Mucosa of gallbladder (tissue), 1 donor: ENCODE measurements around the gene ZNF800. TPM values are rescaled to one million over a fixed set of nuclear protein-coding genes. Genes with fewer than 3 reads are reported as not detected.

Source experiments
- DNase-seq: peaks from one replicate; pipeline ENCODE4 v3.0.0-alpha.2; 2020; ENCODE audit warnings: low spot score
- total RNA-seq: library from RNA; stranded (reverse); gene quantifications from one replicate; pipeline ENCODE4 v1.2.1, GENCODE V29; 2021
- donor health status: DM: no; HTN: no; CAD: no.

Gene ZNF800
- total RNA-seq, 1 donor from 2014 or later, result 33.9 TPM

DNA sequence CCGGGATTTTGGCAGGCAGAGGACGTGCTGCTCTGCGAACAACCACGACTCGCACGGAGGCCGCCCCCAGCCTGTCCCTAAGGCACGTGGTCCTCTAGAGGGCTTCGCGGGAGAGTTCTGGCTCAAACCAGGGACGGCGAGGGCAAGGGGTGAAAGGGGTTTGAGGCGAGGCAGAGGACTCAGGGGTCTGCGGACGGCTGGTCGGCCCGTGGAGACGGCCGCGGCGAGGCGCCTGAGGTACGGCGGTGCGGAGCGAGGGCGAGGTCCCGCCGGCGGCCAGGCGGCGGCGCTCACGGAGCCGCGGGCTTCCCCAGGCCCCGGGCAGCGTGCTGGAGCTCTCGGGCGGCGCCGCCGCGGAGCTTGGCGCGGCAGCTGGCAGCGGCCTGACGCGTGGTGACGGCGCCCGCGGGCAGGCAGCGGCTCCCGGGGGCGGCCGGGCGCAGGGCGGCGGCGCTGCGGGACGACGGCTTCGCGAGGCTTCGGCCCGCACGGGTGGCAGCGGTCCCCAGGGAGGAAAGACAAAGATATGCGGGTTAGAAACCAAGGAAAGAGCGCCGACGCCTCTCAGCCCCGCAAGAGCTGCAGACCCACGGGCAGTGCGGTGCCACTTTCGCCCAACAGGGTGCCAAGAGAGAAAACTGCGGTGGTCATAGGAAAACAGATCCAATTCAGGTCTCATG is 44.8 kb downstream of the ZNF800 start:
- peak; percentile 62 for DNase-seq

DNA sequence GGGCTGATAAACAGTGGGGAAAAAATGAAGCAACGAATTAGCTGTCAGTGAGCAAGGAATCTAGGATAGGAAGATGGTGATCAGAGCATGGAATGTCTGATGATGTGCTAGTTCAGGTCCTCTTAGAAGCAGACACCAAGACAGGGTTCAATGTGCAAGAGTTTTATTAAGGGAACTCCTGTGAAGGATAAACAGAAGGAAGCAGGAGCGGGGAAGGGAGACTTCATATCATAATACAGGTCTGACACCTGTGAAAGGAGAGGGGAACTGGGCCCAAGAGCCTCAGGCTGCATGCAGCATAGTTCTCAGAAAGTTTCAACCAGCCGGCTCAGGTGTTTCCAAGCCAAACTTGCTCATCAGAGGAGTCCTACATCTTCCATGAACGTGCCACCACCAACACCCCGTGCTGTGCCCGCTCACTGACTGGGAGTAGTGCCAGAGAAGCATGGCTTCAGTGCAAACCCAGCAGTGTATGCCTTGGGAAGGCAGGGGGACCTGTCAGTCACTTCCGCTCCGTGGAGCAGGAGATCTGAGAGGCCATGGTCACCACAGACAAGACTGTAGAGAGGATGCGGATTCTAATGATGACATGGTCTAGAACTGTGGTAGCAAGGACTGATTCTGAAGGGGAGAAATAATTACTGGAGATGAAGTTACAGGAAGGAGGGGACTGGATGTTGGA is 45.8 kb downstream of the ZNF800 start:
- DNase-seq, result no peak

DNA sequence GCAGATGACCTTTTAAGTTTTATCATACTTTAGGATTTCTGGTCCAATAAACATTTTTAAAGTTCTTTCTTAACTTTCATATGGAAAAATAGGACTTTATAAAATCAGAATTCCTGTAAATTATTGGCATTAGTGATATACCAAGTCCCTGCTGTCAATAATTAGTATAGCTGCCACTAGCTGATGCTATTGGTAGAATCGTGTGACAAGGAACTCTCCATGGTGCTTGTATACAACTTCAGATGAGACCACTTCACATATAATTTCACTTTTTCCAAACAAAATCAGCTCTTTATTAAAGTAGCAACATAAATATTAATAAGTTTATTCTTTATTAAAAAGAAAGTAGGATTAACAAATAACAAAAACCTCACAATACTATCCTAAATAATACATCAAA is 49.9 kb downstream of the ZNF800 start:
- no peak for DNase-seq

DNA sequence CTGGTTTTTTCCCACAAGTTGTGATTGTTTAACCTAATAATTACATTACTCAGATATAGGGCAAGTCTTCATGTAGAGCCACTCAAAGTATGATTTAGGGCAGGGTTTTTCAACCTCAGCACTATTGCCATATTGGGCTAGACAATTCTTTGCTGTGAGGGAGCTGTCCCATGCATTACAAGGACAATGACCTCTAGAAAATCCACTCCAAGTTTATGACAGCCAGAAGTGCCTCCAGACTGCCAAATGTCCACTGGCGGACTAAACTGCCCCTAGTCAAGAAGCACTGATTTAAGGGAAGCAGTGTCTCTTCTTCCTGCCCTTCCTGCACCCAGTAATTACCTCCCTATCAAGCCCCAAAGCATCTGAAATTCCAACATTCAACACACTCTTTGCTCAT is 54.4 kb downstream of the ZNF800 start:
- no peak for DNase-seq

DNA sequence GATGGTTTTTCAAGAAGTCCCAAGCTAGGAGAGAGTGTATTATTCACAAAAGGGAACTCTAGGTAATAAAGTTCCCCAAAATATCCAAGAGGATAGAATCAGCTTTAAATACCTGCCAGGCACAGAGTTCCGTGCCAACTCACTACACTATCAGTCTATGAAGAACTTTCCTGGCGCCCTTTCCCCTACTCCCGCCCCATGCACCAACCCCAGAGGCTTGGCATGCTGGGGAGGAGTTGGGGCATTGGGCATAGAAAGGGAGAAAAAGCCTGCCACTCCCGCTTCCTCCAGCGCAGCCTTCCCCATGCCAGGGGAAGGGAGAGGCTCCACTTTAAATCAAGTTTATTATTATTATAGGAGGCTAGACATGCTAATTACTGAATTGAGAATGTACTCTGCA is 54.9 kb downstream of the ZNF800 start:
- DNase-seq, result no peak

DNA sequence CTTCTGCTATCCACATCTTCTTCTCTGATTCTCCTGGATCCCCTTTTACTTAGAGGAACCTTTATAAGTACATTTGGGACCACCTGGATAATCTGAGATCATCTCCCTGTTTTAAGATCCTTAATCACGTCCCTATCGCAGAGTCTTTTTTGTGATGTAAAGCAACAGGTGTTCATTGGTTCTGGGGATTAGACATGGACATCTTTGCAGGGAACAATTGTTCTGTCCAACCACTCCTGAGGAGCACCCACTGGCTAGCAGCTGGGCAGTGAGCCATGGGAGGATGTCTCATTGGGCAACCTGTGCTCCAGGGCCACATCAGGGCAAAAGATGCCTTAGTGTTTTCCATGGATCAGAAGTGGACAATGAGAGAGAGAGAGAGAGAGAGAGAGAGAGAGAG is 56.0 kb downstream of the ZNF800 start:
- DNase-seq, result no peak

DNA sequence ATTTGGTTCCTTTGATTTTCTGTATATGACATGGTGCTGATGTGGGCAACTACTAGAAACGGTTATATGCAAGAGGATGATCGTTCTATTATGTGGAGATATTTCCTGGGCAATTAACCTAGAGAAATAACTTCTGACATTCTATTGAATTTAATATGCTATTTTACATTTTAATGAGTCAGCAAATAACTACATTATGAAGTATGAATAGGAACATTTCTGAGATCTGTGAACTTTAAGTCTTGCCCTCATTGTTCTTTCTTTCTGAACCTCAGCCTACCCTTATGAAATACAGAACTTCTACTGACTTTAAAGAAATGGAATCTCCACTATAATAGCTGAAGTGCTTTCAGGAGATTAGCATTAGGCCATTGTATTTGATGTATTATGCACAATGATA is 59.6 kb downstream of the ZNF800 start:
- DNase-seq, result no peak

DNA sequence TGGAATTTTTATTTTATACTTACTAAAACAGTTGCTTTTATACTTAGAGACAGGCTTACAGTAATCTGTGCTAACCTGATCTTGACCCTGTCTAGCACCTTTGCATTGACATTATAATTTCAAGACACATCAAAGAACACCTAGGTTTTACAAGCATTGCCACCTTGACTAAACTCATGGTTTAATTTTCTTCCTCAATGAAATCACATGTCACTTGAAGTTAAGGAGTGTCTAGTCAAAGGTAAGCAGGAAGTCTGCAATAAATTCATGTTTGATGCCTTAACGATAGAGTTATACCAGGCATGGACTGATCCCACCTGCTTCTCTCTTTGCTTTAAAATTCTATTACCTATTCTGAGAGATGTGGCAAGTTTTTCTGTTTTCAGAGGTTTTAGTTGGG is 62.4 kb downstream of the ZNF800 start:
- DNase-seq, result no peak

DNA sequence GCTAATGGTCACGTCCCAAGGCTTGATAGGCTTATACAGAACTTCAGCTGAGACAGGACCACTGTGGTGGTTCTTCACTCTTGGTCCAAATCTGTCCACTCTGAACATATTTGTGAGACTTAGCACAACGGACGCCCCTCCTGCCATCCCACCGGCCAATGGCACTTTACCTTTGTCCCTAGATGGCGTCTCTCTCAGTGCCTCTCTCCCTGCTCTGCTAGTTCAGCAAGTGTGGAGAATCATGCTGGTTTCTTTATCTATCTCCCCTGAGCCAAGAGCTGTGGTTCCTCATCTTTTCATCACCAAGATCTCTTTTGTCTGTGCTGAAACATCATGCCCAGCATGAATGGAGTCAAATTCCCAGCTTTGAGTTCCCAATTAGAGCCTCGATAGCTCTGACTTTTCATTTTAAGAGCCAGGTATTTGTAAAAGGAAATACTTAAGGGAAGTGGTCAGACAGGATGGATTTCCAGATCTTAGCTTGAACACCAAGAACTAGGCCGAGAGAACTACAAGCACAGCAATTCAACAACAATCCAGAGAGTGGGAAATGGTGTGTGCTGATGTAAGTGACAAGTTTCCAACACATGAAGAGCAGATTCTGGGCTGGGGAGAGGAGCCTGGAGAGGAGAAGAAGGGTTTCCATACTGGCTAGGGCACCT is 69.5 kb downstream of the ZNF800 start:
- no peak for DNase-seq

DNA sequence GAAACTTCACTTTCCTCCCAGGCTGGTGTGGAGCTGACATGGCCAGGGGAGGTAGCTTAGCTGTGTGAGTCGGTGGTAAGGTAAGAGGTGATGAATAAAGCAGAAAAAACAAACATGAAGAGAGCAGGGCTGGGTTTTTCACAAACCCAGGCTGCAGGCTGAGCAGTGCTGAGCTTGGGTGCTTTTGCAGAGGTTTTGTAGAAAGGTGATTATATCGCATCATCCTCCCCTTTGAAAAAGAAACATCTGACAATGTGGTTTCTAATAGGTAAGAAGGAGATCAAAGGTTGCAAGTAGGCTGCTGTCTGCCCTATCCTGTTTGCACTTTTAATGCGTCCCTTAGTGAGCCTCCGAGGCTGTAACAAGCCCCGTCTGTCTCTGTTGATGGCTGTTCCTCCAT is 70.2 kb downstream of the ZNF800 start:
- no peak for DNase-seq

DNA sequence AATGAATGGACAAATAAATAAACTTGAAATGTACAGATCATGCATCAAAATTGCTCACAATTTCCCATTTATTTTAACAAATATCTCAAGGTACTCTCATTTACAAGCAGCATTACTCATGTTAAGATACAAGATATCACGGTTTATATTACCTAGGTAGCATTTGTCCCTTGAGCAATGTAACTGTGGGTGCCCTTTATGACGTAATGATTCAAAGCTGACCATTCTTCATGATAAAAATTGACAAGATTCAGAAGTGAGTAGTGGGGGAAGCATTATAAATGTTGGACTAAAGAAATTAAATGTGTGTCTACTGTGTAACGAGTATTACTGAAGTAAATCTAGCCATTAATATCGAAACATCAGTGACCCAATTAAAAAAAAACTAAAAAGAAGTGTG is 71.5 kb downstream of the ZNF800 start:
- DNase-seq, result no peak

Other genes starting within 250 kb of the ZNF800 start
- 8.0 TPM for gene GRM8, start 139.8 kb downstream of the ZNF800 start, total RNA-seq
- gene GCC1, start 192.9 kb upstream of the ZNF800 start, total RNA-seq, result 19.0 TPM
- 129 TPM for gene ARF5, start 195.7 kb upstream of the ZNF800 start, total RNA-seq
- gene FSCN3, start 201.0 kb upstream of the ZNF800 start, total RNA-seq, result not detected
- gene PAX4, start 225.4 kb upstream of the ZNF800 start, total RNA-seq, result not detected